ENCODE data around the gene SF1. TPM values are rescaled to one million over a fixed set of nuclear protein-coding genes. Genes with fewer than 3 reads are reported as not detected.

The SF1 gene
- total and polyA plus RNA-seq, 4 donors, result 76.2 to 213 (median 147) TPM

DNA sequence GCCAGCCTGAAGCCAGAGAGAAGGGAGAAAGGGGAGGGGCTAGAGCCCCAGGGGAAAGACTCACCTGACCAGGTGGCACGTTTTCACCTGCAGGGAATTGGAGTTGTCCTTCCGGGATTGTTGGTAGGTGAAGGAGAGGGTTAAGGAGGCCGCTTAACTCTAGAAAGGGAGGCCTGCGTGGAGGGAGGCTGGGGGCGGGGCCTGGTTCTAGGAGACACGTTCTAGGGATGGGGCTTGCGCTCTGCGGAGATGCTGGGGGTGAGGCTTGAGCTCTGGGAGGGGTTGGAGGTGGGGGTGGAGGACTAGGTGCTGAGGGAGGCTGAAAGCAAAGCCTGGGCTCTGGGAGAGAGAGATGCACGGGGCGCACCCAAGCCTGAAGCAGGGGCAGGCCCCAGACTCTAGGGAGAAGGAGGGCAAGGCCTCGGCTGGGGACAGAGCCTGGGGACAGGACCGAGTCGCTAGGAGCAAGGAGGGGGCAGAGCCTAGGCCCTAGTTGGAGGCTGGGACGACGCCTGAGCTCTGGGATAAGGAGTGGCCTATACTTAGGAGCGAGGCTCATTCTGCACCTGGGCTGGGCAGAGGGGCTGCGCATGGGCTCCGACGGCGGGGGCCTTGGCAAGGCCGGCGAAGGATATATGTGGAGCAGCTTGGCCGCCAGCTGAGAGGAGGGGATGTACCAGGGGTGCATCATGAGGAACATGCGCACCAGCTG, 36.8 kb downstream of the SF1 start:
- H3K27ac ChIP-seq (ENCODE audit: low read depth in 1 of 2, low read length in 1 of 2), result no peak overlapping the region
- no peak for DNase-seq
- H3K9ac ChIP-seq (ENCODE audit: insufficient read depth in 1 of 2, low read length in 2 of 2), result no peak overlapping the region
- H3K36me3 ChIP-seq (ENCODE audit: control insufficient read depth in 4 of 4, insufficient read depth in 4 of 4, low read length in 4 of 4), result peaks cover 0 to 8% (median 0%) of the 10 kb centered on the region in 4 donors
- no peak overlapping the region for H3K4me3 ChIP-seq
- H3K4me1 ChIP-seq (ENCODE audit: control insufficient read depth in 5 of 5, insufficient read depth in 5 of 5, low read length in 5 of 5), result peaks cover 0 to 31% (median 10%) of the 10 kb centered on the region in 5 donors
- H3K9me3 ChIP-seq (ENCODE audit: control insufficient read depth in 4 of 4, insufficient read depth in 3 of 4, low read length in 3 of 4), result no peaks in the 10 kb centered on the region
- WGBS, 2 donors, result 61 to 75% methylated on average over 24 of the region's 24 CpGs
- TF ChIP-seq, protein P1, sequence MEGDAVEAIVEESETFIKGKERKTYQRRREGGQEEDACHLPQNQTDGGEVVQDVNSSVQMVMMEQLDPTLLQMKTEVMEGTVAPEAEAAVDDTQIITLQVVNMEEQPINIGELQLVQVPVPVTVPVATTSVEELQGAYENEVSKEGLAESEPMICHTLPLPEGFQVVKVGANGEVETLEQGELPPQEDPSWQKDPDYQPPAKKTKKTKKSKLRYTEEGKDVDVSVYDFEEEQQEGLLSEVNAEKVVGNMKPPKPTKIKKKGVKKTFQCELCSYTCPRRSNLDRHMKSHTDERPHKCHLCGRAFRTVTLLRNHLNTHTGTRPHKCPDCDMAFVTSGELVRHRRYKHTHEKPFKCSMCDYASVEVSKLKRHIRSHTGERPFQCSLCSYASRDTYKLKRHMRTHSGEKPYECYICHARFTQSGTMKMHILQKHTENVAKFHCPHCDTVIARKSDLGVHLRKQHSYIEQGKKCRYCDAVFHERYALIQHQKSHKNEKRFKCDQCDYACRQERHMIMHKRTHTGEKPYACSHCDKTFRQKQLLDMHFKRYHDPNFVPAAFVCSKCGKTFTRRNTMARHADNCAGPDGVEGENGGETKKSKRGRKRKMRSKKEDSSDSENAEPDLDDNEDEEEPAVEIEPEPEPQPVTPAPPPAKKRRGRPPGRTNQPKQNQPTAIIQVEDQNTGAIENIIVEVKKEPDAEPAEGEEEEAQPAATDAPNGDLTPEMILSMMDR (IDR thresholded peaks at IDR 0.05; ENCODE audit: control extremely low read depth, extremely low read depth), result no peak
- ATAC-seq (ENCODE audit: insufficient read depth, low FRiP score), result no peak
- peaks cover 0 to 58% (median 29%) of the 10 kb centered on the region in 3 donors for H3K27me3 ChIP-seq (ENCODE audit: control insufficient read depth in 3 of 3, insufficient read depth in 3 of 3, low read length in 2 of 3)

DNA sequence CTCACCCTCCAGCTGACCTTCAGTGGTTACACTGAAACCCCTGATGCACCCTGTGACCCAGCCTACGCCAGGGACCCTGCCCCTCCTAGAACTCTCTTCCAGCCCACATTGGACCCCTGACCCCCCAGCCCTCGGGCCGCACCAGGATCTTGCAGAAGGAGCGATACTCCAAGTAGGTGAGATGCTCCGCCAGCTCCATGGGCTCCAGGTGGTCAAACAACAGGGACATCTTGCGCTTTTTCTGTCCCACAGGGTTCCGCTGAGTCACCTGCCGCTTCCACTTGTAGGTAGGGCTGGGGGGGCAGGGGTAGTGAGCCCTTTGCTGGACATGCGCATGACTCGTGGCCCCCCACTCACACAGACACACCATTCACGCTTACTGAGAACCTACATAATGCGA, 38.5 kb downstream of the SF1 start:
- Histone ChIP-seq H3K9me3 (ENCODE audit: control insufficient read depth in 4 of 4, insufficient read depth in 3 of 4, low read length in 3 of 4) (no peaks in the 10 kb centered on the region), H3K4me1 (ENCODE audit: control insufficient read depth in 5 of 5, insufficient read depth in 5 of 5, low read length in 5 of 5) (peaks cover 0 to 21% (median 10%) of the 10 kb centered on the region in 5 donors), H3K36me3 (ENCODE audit: control insufficient read depth in 4 of 4, insufficient read depth in 4 of 4, low read length in 4 of 4) (peaks cover 0 to 14% (median 0%) of the 10 kb centered on the region in 4 donors), H3K4me3 (no peak overlapping the region), H3K27me3 (ENCODE audit: control insufficient read depth in 3 of 3, insufficient read depth in 3 of 3, low read length in 2 of 3) (peaks cover 0 to 49% (median 29%) of the 10 kb centered on the region in 3 donors), H3K27ac (ENCODE audit: low read depth in 1 of 2, low read length in 1 of 2) (no peak overlapping the region), H3K9ac (ENCODE audit: insufficient read depth in 1 of 2, low read length in 2 of 2) (no peak overlapping the region)
- DNase-seq (no peak), ATAC-seq (ENCODE audit: insufficient read depth, low FRiP score) (no peak)
- TF ChIP-seq, protein P1 (IDR thresholded peaks at IDR 0.05; ENCODE audit: control extremely low read depth, extremely low read depth), result no peak
- WGBS, 2 donors, result 89 to 95% methylated on average over 12 of the region's 12 CpGs

DNA sequence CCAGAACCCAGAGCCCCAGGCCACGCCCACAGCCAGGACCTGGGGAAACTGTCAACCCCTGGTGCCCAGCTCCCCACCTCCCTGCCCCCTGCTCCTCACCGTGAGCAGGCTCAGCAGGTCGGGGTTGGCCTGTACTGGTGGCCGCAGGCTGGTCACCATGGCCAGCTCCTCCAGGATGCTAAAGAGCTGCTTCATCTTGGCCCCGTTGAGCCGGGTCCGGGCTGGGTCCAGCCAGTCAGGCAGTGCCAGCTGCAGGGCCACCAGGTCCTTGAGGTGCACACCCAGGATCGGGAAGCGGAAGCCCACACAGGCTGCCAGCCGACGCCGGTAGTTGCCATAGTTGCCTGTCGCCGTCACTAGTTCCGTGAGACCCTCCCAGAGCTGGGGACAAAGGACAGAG, 41.7 kb downstream of the SF1 start:
- ATAC-seq (ENCODE audit: insufficient read depth, low FRiP score) (no peak), DNase-seq (no peak)
- no peak overlapping the region for H3K9ac ChIP-seq (ENCODE audit: insufficient read depth in 1 of 2, low read length in 2 of 2)
- H3K27me3 ChIP-seq (ENCODE audit: control insufficient read depth in 3 of 3, insufficient read depth in 3 of 3, low read length in 2 of 3), result peaks cover 0 to 22% (median 18%) of the 10 kb centered on the region in 3 donors
- H3K9me3 ChIP-seq (ENCODE audit: control insufficient read depth in 4 of 4, insufficient read depth in 3 of 4, low read length in 3 of 4), result no peaks in the 10 kb centered on the region
- no peaks in the 10 kb centered on the region for H3K4me1 ChIP-seq (ENCODE audit: control insufficient read depth in 5 of 5, insufficient read depth in 5 of 5, low read length in 5 of 5)
- H3K4me3 ChIP-seq, result no peak overlapping the region
- TF ChIP-seq, protein P1 (IDR thresholded peaks at IDR 0.05; ENCODE audit: control extremely low read depth, extremely low read depth), result no peak
- H3K36me3 ChIP-seq (ENCODE audit: control insufficient read depth in 4 of 4, insufficient read depth in 4 of 4, low read length in 4 of 4), result peaks cover 0 to 18% (median 0%) of the 10 kb centered on the region in 4 donors
- H3K27ac ChIP-seq (ENCODE audit: low read depth in 1 of 2, low read length in 1 of 2), result no peak overlapping the region
- 94 to 97% methylated on average over 15 of the region's 15 CpGs for WGBS, 2 donors
